Measurements from ENCODE around the gene GPR6.

DNA sequence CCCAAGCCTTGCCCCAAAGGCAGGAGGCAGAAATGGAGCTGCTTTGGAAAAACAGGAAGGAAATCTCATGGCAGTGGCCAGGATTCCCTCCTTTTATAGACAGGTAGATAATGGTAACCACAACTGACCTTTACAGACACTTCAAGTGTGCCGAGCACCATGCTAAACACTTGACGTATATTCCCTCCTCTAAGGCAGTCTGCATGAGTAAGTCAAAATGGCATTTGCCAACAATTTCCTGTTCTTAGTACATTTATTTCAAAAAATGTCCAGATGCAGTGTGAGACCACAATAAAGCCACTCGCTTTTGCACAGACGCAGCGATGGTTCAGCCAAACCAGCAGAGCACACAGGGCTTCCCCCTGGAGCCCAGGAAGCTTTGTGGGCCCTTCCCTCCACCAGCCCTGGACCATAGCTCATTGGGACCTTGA is 16.5 kb upstream of the GPR6 start:
- TF ChIP-seq POLR2AphosphoS5 (IDR thresholded peaks at IDR 0.05) (no peak), EP300 (IDR thresholded peaks at IDR 0.05) (no peak), POLR2A (IDR thresholded peaks at IDR 0.05) (no peak)
- TF ChIP-seq, protein P1, sequence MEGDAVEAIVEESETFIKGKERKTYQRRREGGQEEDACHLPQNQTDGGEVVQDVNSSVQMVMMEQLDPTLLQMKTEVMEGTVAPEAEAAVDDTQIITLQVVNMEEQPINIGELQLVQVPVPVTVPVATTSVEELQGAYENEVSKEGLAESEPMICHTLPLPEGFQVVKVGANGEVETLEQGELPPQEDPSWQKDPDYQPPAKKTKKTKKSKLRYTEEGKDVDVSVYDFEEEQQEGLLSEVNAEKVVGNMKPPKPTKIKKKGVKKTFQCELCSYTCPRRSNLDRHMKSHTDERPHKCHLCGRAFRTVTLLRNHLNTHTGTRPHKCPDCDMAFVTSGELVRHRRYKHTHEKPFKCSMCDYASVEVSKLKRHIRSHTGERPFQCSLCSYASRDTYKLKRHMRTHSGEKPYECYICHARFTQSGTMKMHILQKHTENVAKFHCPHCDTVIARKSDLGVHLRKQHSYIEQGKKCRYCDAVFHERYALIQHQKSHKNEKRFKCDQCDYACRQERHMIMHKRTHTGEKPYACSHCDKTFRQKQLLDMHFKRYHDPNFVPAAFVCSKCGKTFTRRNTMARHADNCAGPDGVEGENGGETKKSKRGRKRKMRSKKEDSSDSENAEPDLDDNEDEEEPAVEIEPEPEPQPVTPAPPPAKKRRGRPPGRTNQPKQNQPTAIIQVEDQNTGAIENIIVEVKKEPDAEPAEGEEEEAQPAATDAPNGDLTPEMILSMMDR (IDR thresholded peaks at IDR 0.05) = no peak
